CD4-positive, alpha-beta memory T cell (primary cell): ENCODE data around the gene DCTN4. TPM values are rescaled to one million over a fixed set of nuclear protein-coding genes. Genes with fewer than 3 reads are reported as not detected.

Source experiments
- CTCF ChIA-PET: fragments of 350-600 bp; sonication (Branson Sonifier 250); formaldehyde crosslinking; loops from one replicate; lab custom pipeline; 2021; ENCODE audit warnings: inconsistent platforms; ENCODE audit not compliant: partially characterized antibody; lab: Charles Lee
- POLR2A ChIA-PET: fragments of 350-600 bp; sonication (Branson Sonifier 250); formaldehyde crosslinking; loops from one replicate; lab custom pipeline; 2021; ENCODE audit not compliant: partially characterized antibody; lab: Charles Lee
- DNase-seq, 5 donors: peaks; one replicate each; pipeline versions ENCODE4 v3.0.0 to v3.0.0-alpha.2; 2020 to 2022; ENCODE audit warnings: mixed read lengths in 1 of 5
- H3K27ac ChIP-seq: one replicate; pipeline ENCODE4 v1.7.0; 2013; ENCODE audit warnings: low read depth, low read length
- H3K27me3 ChIP-seq: 2 replicates; pipeline ENCODE4 v1.7.0; 2013; ENCODE audit warnings: mild to moderate bottlenecking, low read length, moderate library complexity; ENCODE audit not compliant: insufficient read depth
- H3K36me3 ChIP-seq: 2 replicates; pipeline ENCODE4 v1.7.0; 2013; ENCODE audit warnings: mild to moderate bottlenecking, low read length, moderate library complexity; ENCODE audit not compliant: insufficient read depth
- H3K4me1 ChIP-seq: 2 replicates; pipeline ENCODE4 v1.7.0; 2013; ENCODE audit warnings: mild to moderate bottlenecking, low read length, moderate library complexity; ENCODE audit not compliant: insufficient read depth
- H3K4me3 ChIP-seq, 2 donors: one replicate each; pipeline ENCODE4 v1.7.0; 2013; ENCODE audit warnings: low read length in 2 of 2, mild to moderate bottlenecking in 1 of 2
- H3K9me3 ChIP-seq, 2 donors: one replicate each; pipeline ENCODE4 v1.7.0; 2013; ENCODE audit warnings: low read length in 2 of 2, control low read depth in 1 of 2; ENCODE audit not compliant: control insufficient read depth in 1 of 2
- H3K27ac Mint-ChIP-seq, 7 donors: one replicate each; pipeline ENCODE4 v1.8.0; 2020 to 2021; ENCODE audit warnings: mixed read lengths in 7 of 7, mild to moderate bottlenecking in 6 of 7, inconsistent platforms in 3 of 7, moderate library complexity in 3 of 7
- H3K27me3 Mint-ChIP-seq, 2 donors: one replicate each; pipeline ENCODE4 v1.8.0; 2020 to 2021; ENCODE audit warnings: mixed read lengths in 2 of 2
- H3K36me3 Mint-ChIP-seq, 2 donors: one replicate each; pipeline ENCODE4 v1.8.0; 2020 to 2021; ENCODE audit warnings: mixed read lengths in 2 of 2, inconsistent platforms in 1 of 2, mild to moderate bottlenecking in 1 of 2
- H3K4me1 Mint-ChIP-seq, 4 donors: one replicate each; pipeline ENCODE4 v1.8.0; 2020 to 2021; ENCODE audit warnings: mixed read lengths in 4 of 4, mild to moderate bottlenecking in 1 of 4
- H3K4me3 Mint-ChIP-seq, 8 donors: one replicate each; pipeline ENCODE4 v1.8.0; 2020 to 2021; ENCODE audit warnings: mixed read lengths in 8 of 8, mild to moderate bottlenecking in 7 of 8, moderate library complexity in 6 of 8, inconsistent platforms in 3 of 8
- H3K9me3 Mint-ChIP-seq, 8 donors: one replicate each; pipeline ENCODE4 v1.8.0; 2020 to 2021; ENCODE audit warnings: mixed read lengths in 8 of 8, mild to moderate bottlenecking in 5 of 8, inconsistent platforms in 3 of 8, moderate library complexity in 1 of 8
- intact Hi-C: fragments of 100-400 bp; cut with micrococcal nuclease; formaldehyde crosslinking; loops from one replicate; pipeline ENCODE4 v1.15.1; 2023
- polyA plus RNA-seq, 2 donors: library from polyadenylated mRNA; unstranded; fragments of 300-500 nt; fragmentation: Illumina TruSeq; gene quantifications; one replicate each; pipeline ENCODE4 v1.2.3, GENCODE V29; 2021
- total RNA-seq, 2 experiments: library from RNA; stranded (reverse); gene quantifications; one replicate each; pipeline ENCODE4 v1.2.3, GENCODE V29; 2021

The DCTN4 gene
- total and polyA plus RNA-seq, 4 experiments from 2014 or later = 8.8 to 46.0 (median 27.3) TPM

DNA sequence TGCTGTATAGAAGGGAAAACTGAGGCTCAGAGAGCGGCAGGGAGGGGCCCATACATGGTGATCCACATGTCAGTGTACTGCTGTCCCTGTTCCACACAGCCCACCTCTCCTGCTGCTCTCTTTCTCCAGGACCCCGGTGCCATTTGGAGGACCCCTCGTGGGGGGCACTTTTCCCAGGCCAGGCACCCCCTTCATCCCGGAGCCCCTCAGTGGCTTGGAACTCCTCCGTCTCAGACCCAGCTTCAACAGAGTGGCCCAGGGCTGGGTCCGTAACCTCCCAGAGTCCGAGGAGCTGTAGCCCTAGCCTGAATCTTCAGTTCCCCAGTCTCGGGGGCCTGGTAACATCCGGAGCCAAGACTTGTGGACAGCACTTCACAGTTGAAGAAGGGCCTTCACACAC lies 82.2 kb downstream of the DCTN4 start:
- peaks cover 9% of the 10 kb centered on the region for H3K27me3 ChIP-seq
- intact Hi-C loops = no loop called here
- CTCF ChIA-PET = no interaction called here
- H3K27me3 Mint-ChIP-seq = peaks cover 0 to 1% of the 10 kb centered on the region in 2 donors
- peaks cover 12% of the 10 kb centered on the region for H3K4me1 ChIP-seq
- POLR2A ChIA-PET = no interaction called here
- no peak overlapping the region for H3K27ac Mint-ChIP-seq
- H3K4me1 Mint-ChIP-seq = peaks cover 3 to 8% (median 5%) of the 10 kb centered on the region in 4 donors
- H3K36me3 ChIP-seq = no peaks in the 10 kb centered on the region
- no peaks in the 10 kb centered on the region for H3K9me3 ChIP-seq
- DNase-seq = no peak
- H3K4me3 ChIP-seq = no peak overlapping the region
- peaks cover 5 to 7% of the 10 kb centered on the region in 2 donors for H3K36me3 Mint-ChIP-seq
- no peak overlapping the region for H3K27ac ChIP-seq
- H3K9me3 Mint-ChIP-seq = no peaks in the 10 kb centered on the region
- H3K4me3 Mint-ChIP-seq = no peak overlapping the region

DNA sequence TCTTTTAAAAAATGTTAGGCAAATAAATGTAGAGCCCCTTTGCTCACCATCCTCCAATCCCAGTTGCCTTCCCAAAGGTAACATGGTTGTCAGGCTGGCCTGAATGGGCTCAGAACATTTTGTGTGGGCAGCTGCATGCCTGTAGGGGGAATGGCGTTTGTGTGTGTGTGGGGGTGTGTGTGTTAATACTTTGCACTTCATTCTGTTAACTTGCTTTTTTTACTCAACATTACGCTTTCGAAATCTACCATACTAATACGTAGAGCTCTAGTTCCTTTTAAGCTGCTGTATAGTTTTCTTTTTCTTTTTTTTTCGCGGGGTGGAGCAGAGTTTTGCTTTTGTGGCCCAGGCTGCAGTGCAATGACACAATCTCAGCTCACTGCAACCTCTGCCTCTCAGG lies 83.7 kb downstream of the DCTN4 start:
- H3K9me3 ChIP-seq = no peaks in the 10 kb centered on the region
- Mint-ChIP-seq H3K27me3 (peaks cover 5 to 11% of the 10 kb centered on the region in 2 donors), H3K36me3 (peaks cover 0 to 2% of the 10 kb centered on the region in 2 donors), H3K4me3 (no peak overlapping the region), H3K9me3 (no peaks in the 10 kb centered on the region), H3K4me1 (peaks cover 3 to 17% (median 7%) of the 10 kb centered on the region in 4 donors), H3K27ac (no peak overlapping the region)
- intact Hi-C loops = no loop called here
- DNase-seq = no peak
- H3K4me3 ChIP-seq = no peak overlapping the region
- H3K27ac ChIP-seq = no peak overlapping the region
- POLR2A ChIA-PET = no interaction called here
- no peaks in the 10 kb centered on the region for H3K36me3 ChIP-seq
- H3K4me1 ChIP-seq = peaks cover 18% of the 10 kb centered on the region
- CTCF ChIA-PET = interaction anchor here (1.1 kb wide), 1 partner anchor 440 kb away, joined by 3 read pairs; no protein-coding TSS in a partner anchor
- peaks cover 21% of the 10 kb centered on the region for H3K27me3 ChIP-seq

DNA sequence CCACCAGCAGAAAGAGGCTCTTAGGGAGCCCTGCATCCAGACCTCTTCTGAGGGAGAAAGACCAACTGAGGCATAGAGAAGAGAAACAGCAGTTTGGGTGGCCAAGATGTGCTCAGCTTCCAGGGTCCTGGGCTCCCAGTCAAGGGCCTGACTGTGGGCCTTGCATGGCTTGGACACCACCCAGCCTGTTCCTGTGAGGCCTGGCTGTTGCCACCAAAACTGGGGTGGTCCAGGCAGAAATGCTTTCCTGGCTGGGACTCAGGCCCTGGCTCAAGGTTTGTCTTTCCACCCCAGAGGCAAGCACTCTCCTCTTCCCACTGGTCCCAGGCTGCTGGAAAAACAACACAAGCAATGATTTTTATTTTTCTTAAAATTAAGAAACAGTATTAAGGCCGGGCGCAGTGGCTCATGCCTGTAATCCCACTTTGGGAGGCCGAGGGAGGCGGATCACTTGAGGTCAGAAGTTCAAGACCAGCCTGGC lies 84.4 kb downstream of the DCTN4 start:
- ChIA-PET POLR2A (no interaction called here), CTCF (interaction anchor here (1.1 kb wide), 1 partner anchor 441 kb away, joined by 3 read pairs; no protein-coding TSS in a partner anchor)
- Histone ChIP-seq H3K27me3 (peaks cover 21% of the 10 kb centered on the region), H3K36me3 (no peaks in the 10 kb centered on the region), H3K27ac (no peak overlapping the region), H3K9me3 (no peaks in the 10 kb centered on the region), H3K4me1 (peaks cover 18% of the 10 kb centered on the region), H3K4me3 (no peak overlapping the region)
- Mint-ChIP-seq H3K36me3 (peaks cover 0 to 2% of the 10 kb centered on the region in 2 donors), H3K27me3 (peaks cover 7 to 13% of the 10 kb centered on the region in 2 donors), H3K27ac (no peak overlapping the region), H3K4me1 (peaks cover 3 to 17% (median 7%) of the 10 kb centered on the region in 4 donors), H3K9me3 (no peaks in the 10 kb centered on the region), H3K4me3 (no peak overlapping the region)
- no peak for DNase-seq
- intact Hi-C loops = no loop called here

DNA sequence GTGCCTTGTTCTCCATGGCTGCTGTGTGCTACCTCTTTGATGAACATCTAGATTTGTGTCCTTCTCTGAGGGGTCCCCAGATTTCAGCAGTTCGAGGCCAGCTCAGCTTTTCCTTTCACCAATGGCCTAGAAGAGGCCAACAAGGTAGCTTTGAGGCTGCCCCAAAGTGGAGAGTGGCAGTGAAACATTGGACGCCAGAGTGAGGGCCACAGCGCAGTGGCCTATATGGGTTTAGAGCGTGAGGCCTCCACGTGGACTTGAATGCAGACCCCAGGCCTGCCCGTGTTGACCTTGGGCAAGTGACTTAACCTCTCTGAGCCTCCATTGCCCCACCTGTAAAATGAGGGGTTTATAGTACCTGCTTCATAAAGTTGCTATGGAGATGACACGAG lies 85.9 kb downstream of the DCTN4 start:
- peaks cover 3 to 17% (median 7%) of the 10 kb centered on the region in 4 donors for H3K4me1 Mint-ChIP-seq
- Histone ChIP-seq H3K36me3 (no peaks in the 10 kb centered on the region), H3K9me3 (no peaks in the 10 kb centered on the region), H3K4me3 (no peak overlapping the region), H3K4me1 (peaks cover 18% of the 10 kb centered on the region), H3K27me3 (peaks cover 28% of the 10 kb centered on the region), H3K27ac (no peak overlapping the region)
- CTCF ChIA-PET = interaction anchor here (0.7 kb wide), 1 partner anchor 9 kb away, joined by 4 read pairs; no protein-coding TSS in a partner anchor
- no peak for DNase-seq
- POLR2A ChIA-PET = interaction anchor here (1.2 kb wide), 1 partner anchor 28 kb away, joined by 3 read pairs; the partner anchor contains the start of gene RBM22
- H3K4me3 Mint-ChIP-seq = peak overlapping the region in 5 of 8 donors; percentile 81 to 86 (median 82)
- H3K27ac Mint-ChIP-seq = no peak overlapping the region
- intact Hi-C loops = no loop called here
- H3K27me3 Mint-ChIP-seq = peaks cover 8 to 14% of the 10 kb centered on the region in 2 donors
- no peaks in the 10 kb centered on the region for H3K9me3 Mint-ChIP-seq
- H3K36me3 Mint-ChIP-seq = no peaks in the 10 kb centered on the region

DNA sequence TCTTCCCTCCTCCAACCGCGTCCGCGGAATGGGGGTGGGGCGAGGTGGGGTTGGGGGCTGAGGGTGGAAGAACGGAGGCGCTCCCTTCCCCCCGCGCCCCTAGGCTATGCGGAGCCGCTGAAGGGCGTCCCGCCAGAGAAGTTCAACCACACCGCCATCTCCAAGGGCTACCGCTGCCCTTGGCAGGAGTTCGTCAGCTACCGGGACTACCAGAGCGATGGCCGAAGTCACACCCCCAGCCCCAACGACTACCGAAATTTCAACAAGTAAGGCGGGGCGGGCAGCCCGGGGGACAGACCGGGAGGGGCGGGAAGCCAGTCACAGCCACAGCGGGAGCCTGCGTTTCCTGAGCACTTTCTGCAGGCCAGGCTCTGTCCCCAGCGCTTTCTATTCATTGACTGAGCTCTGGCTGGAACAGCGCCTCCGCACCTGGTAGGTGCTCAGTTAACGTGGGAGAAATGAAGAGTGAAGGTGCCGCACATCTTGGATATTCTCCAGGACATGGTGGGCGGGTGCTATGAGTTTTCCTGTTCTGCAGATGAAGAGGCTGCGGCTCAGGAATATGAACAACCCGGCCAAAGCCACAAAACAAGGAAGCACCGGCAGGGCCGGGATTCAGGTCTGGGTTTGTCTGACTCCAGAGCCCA lies 86.5 kb downstream of the DCTN4 start:
- H3K27ac ChIP-seq = no peak overlapping the region
- peaks cover 18% of the 10 kb centered on the region for H3K4me1 ChIP-seq
- Mint-ChIP-seq H3K27ac (peak overlapping the region in 1 of 7 donors; percentile 45), H3K9me3 (no peaks in the 10 kb centered on the region), H3K36me3 (no peaks in the 10 kb centered on the region), H3K27me3 (peaks cover 8 to 14% of the 10 kb centered on the region in 2 donors), H3K4me3 (peak overlapping the region; percentile 81 to 86 (median 83)), H3K4me1 (peaks cover 3 to 17% (median 7%) of the 10 kb centered on the region in 4 donors)
- H3K4me3 ChIP-seq = peak overlapping the region; percentile 23 to 52
- POLR2A ChIA-PET = interaction anchor here (1.2 kb wide), 1 partner anchor 29 kb away, joined by 3 read pairs; the partner anchor contains the start of gene RBM22
- CTCF ChIA-PET = interaction anchor here (0.7 to 1.1 kb wide), 2 partner anchors 9 to 174 kb away, joined by 3 to 4 read pairs; no protein-coding TSS in a partner anchor
- H3K36me3 ChIP-seq = no peaks in the 10 kb centered on the region
- DNase-seq = peak in 1 of 5 donors; percentile 16
- no peaks in the 10 kb centered on the region for H3K9me3 ChIP-seq
- peaks cover 28% of the 10 kb centered on the region for H3K27me3 ChIP-seq
- intact Hi-C loops = no loop called here

DNA sequence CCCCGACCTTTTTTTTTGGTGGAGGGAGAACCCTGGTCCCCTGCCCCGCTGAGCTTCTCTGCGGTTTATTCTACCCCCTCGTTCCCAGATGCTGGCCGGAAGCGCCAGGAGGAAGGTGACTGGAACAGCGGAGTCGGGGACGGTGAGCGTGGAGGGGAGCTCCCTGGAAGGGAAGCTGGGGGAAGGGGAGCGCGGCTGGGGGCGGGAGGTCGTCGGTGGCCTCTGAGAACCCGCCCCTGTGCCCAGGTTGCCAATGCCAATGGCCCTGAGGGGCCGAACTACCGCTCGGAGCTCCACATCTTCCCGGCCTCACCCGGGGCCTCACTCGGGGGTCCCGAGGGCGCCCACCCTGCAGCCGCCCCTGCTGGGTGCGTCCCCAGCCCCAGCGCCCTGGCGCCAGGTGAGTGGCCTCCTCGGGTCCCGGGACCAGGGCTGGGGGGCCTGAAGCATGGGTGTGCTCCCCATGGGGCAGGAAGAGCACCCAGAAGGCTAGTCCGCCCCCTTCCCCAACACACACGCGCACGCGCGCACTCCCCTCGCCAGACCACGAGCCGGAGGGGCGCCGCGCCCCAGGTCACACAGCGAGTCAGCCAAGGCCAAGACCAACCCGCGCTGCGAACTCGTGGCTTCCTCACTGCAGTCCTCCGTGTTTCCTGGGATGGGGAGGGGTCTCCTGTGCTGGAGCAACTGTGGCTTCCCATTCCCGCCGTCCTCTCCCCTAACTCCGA lies 87.1 kb downstream of the DCTN4 start:
- POLR2A ChIA-PET = interaction anchor here (1.1 kb wide), 2 partner anchors 15 to 106 kb away, joined by 3 read pairs; no protein-coding TSS in a partner anchor

More for the DNA sequence above, 87.1 kb downstream of the DCTN4 start:
- H3K36me3 Mint-ChIP-seq = no peaks in the 10 kb centered on the region
- peaks cover 8 to 14% of the 10 kb centered on the region in 2 donors for H3K27me3 Mint-ChIP-seq
- peak in 1 of 5 donors; percentile 14 for DNase-seq
- intact Hi-C loops = no loop called here
- Histone ChIP-seq H3K27me3 (peaks cover 28% of the 10 kb centered on the region), H3K9me3 (no peaks in the 10 kb centered on the region), H3K4me3 (peak overlapping the region; percentile 23 to 52), H3K27ac (no peak overlapping the region), H3K4me1 (peaks cover 18% of the 10 kb centered on the region), H3K36me3 (no peaks in the 10 kb centered on the region)
- peaks cover 3 to 17% (median 7%) of the 10 kb centered on the region in 4 donors for H3K4me1 Mint-ChIP-seq
- H3K4me3 Mint-ChIP-seq = peak overlapping the region; percentile 81 to 86 (median 83)
- no peak overlapping the region for H3K27ac Mint-ChIP-seq
- CTCF ChIA-PET = interaction anchor here (1.1 kb wide), 1 partner anchor 175 kb away, joined by 3 read pairs; no protein-coding TSS in a partner anchor
- H3K9me3 Mint-ChIP-seq = no peaks in the 10 kb centered on the region
